Umbilical cord (tissue), 2 donors: ENCODE measurements around the gene RADIL. TPM values are rescaled to one million over a fixed set of nuclear protein-coding genes. Genes with fewer than 3 reads are reported as not detected.

Experiments used
- DNase-seq: peaks from one replicate; pipeline ENCODE4 v3.0.0-alpha.2; 2015; ENCODE audit warnings: low spot score
- total RNA-seq: library from RNA; depleted of rRNA; stranded (reverse); fragments of >200 nt; gene quantifications from one replicate; pipeline ENCODE4 v1.2.3, GENCODE V29; 2014; ENCODE audit warnings: low replicate concordance; ENCODE audit not compliant: insufficient read depth

The RADIL gene
- total RNA-seq, 1 donor from 2014 or later = 1.2 TPM

GRCh38 chr7:4831723-4832495 is 51.6 kb downstream of the RADIL start:
- DNase-seq = no peak

GRCh38 chr7:4830176-4830575 is 53.3 kb downstream of the RADIL start:
- peak; percentile 83 for DNase-seq

GRCh38 chr7:4828720-4829383 is 54.7 kb downstream of the RADIL start:
- DNase-seq = no peak

- DNase-seq = no peak
Measured at GRCh38 chr7:4825081-4825480, 58.4 kb downstream of the RADIL start.

GRCh38 chr7:4824120-4824775 is 59.3 kb downstream of the RADIL start:
- no peak for DNase-seq

- DNase-seq = no peak
Measured at GRCh38 chr7:4823441-4824119, 59.9 kb downstream of the RADIL start.

- no peak for DNase-seq
Measured at GRCh38 chr7:4822677-4823076, 60.8 kb downstream of the RADIL start.

GRCh38 chr7:4820967-4821471 is 62.5 kb downstream of the RADIL start:
- DNase-seq = no peak

- DNase-seq = no peak
Measured at GRCh38 chr7:4820405-4820966, 63.0 kb downstream of the RADIL start.

GRCh38 chr7:4819560-4820404 is 63.7 kb downstream of the RADIL start:
- no peak for DNase-seq

GRCh38 chr7:4818000-4818794 is 65.3 kb downstream of the RADIL start:
- peak; percentile 45 for DNase-seq

GRCh38 chr7:4817178-4817901 is 66.2 kb downstream of the RADIL start:
- DNase-seq = no peak

- no peak for DNase-seq
Measured at GRCh38 chr7:4816419-4817080, 67.0 kb downstream of the RADIL start.

- DNase-seq = no peak
Measured at GRCh38 chr7:4815609-4816418, 67.7 kb downstream of the RADIL start.

GRCh38 chr7:4815121-4815520 is 68.4 kb downstream of the RADIL start:
- no peak for DNase-seq

GRCh38 chr7:4814433-4814832 is 69.1 kb downstream of the RADIL start:
- DNase-seq = no peak

- no peak for DNase-seq
Measured at GRCh38 chr7:4809666-4810065, 73.8 kb downstream of the RADIL start.
